ENCODE results near the gene GRIK2. TPM values are rescaled to one million over a fixed set of nuclear protein-coding genes. Genes with fewer than 3 reads are reported as not detected.

Gene GRIK2
- total RNA-seq, 1 experiment from 2014 or later: 6.6 TPM

- ChIA-PET POLR2A (no interaction called here), CTCF (no interaction called here)
- H3K4me3 ChIP-seq (ENCODE audit: low read depth in 2 of 2, low read length in 2 of 2): no peak overlapping the region
- intact Hi-C loops (cut with micrococcal nuclease; ENCODE audit: unreplicated experiment) (no loop called here), in situ Hi-C loops (cut with HindIII; ENCODE audit: low pct_unique_long_range_greater_than_20kb, low sequenced_read_pairs) (no loop called here)
- H3K27me3 ChIP-seq (ENCODE audit: control insufficient read depth, insufficient read depth, low read length): no peaks in the 10 kb centered on the region
- DNase-seq (ENCODE audit: low read depth, low spot score): no peak
- ATAC-seq: no peak
- no peaks in the 10 kb centered on the region for H3K4me1 ChIP-seq (ENCODE audit: control insufficient read depth, insufficient read depth, low read length)
- H3K27ac ChIP-seq (ENCODE audit: low read length): no peak overlapping the region
- no TSS peak for BruUV-seq (replicated peaks)
- H3K36me3 ChIP-seq (ENCODE audit: control insufficient read depth, insufficient read depth, low read length): no peaks in the 10 kb centered on the region
- no peak for TF ChIP-seq TCF7L2 (IDR thresholded peaks at IDR 0.05; ENCODE audit: low read depth, low read length)
- TF ChIP-seq, protein P1, sequence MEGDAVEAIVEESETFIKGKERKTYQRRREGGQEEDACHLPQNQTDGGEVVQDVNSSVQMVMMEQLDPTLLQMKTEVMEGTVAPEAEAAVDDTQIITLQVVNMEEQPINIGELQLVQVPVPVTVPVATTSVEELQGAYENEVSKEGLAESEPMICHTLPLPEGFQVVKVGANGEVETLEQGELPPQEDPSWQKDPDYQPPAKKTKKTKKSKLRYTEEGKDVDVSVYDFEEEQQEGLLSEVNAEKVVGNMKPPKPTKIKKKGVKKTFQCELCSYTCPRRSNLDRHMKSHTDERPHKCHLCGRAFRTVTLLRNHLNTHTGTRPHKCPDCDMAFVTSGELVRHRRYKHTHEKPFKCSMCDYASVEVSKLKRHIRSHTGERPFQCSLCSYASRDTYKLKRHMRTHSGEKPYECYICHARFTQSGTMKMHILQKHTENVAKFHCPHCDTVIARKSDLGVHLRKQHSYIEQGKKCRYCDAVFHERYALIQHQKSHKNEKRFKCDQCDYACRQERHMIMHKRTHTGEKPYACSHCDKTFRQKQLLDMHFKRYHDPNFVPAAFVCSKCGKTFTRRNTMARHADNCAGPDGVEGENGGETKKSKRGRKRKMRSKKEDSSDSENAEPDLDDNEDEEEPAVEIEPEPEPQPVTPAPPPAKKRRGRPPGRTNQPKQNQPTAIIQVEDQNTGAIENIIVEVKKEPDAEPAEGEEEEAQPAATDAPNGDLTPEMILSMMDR (IDR thresholded peaks at IDR 0.05): no peak
- TF ChIP-seq SIN3A (IDR thresholded peaks at IDR 0.05; ENCODE audit: borderline replicate concordance, insufficient read depth, low read depth, low read length): no peak
- TF ChIP-seq, protein P2, sequence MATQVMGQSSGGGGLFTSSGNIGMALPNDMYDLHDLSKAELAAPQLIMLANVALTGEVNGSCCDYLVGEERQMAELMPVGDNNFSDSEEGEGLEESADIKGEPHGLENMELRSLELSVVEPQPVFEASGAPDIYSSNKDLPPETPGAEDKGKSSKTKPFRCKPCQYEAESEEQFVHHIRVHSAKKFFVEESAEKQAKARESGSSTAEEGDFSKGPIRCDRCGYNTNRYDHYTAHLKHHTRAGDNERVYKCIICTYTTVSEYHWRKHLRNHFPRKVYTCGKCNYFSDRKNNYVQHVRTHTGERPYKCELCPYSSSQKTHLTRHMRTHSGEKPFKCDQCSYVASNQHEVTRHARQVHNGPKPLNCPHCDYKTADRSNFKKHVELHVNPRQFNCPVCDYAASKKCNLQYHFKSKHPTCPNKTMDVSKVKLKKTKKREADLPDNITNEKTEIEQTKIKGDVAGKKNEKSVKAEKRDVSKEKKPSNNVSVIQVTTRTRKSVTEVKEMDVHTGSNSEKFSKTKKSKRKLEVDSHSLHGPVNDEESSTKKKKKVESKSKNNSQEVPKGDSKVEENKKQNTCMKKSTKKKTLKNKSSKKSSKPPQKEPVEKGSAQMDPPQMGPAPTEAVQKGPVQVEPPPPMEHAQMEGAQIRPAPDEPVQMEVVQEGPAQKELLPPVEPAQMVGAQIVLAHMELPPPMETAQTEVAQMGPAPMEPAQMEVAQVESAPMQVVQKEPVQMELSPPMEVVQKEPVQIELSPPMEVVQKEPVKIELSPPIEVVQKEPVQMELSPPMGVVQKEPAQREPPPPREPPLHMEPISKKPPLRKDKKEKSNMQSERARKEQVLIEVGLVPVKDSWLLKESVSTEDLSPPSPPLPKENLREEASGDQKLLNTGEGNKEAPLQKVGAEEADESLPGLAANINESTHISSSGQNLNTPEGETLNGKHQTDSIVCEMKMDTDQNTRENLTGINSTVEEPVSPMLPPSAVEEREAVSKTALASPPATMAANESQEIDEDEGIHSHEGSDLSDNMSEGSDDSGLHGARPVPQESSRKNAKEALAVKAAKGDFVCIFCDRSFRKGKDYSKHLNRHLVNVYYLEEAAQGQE (IDR thresholded peaks at IDR 0.05; ENCODE audit: insufficient read depth in 1 of 2, low read depth in 2 of 2, low read length in 1 of 2): no peak
- TF ChIP-seq POLR2AphosphoS5 (IDR thresholded peaks at IDR 0.05; ENCODE audit: low read depth, low read length): no peak
- no peaks in the 10 kb centered on the region for H3K9me3 ChIP-seq (ENCODE audit: control insufficient read depth, insufficient read depth, low read depth, low read length)
Observed at GRCh38 chr6:101806241-101806640, 412.7 kb downstream of the GRIK2 start.

GRCh38 chr6:101811108-101811507, 417.6 kb downstream of the GRIK2 start:
- ChIA-PET POLR2A (no interaction called here), CTCF (no interaction called here)
- ATAC-seq: no peak
- BruUV-seq (replicated peaks): no TSS peak
- Histone ChIP-seq H3K27ac (ENCODE audit: low read length) (no peak overlapping the region), H3K4me3 (ENCODE audit: low read depth in 2 of 2, low read length in 2 of 2) (no peak overlapping the region), H3K4me1 (ENCODE audit: control insufficient read depth, insufficient read depth, low read length) (no peaks in the 10 kb centered on the region), H3K36me3 (ENCODE audit: control insufficient read depth, insufficient read depth, low read length) (no peaks in the 10 kb centered on the region), H3K27me3 (ENCODE audit: control insufficient read depth, insufficient read depth, low read length) (no peaks in the 10 kb centered on the region), H3K9me3 (ENCODE audit: control insufficient read depth, insufficient read depth, low read depth, low read length) (no peaks in the 10 kb centered on the region)
- in situ Hi-C loops (cut with HindIII; ENCODE audit: low pct_unique_long_range_greater_than_20kb, low sequenced_read_pairs): no loop called here
- TF ChIP-seq TCF7L2 (IDR thresholded peaks at IDR 0.05; ENCODE audit: low read depth, low read length) (no peak), POLR2AphosphoS5 (IDR thresholded peaks at IDR 0.05; ENCODE audit: low read depth, low read length) (no peak), SIN3A (IDR thresholded peaks at IDR 0.05; ENCODE audit: borderline replicate concordance, insufficient read depth, low read depth, low read length) (no peak)
- TF ChIP-seq, protein P1 (IDR thresholded peaks at IDR 0.05): no peak
- TF ChIP-seq, protein P2 (IDR thresholded peaks at IDR 0.05; ENCODE audit: insufficient read depth in 1 of 2, low read depth in 2 of 2, low read length in 1 of 2): no peak
- DNase-seq (ENCODE audit: low read depth, low spot score): no peak
- intact Hi-C loops (cut with micrococcal nuclease; ENCODE audit: unreplicated experiment): no loop called here
